Measurements from ENCODE around the gene RGS3.
"Not testable (repeated sequence)": the region's sequence is repeated elsewhere in the genome, so short reads cannot be mapped to it uniquely, and the experiment has no call there.

The RGS3 gene

GRCh38 chr9:113545068-113545467 is 81.5 kb downstream of the RGS3 start:
- Mint-ChIP-seq H3K4me1 (ENCODE audit: low read depth) (peaks cover 46% of the 10 kb centered on the region), H3K27me3 (no peaks in the 10 kb centered on the region), H3K27ac (no peak overlapping the region), H3K36me3 (ENCODE audit: low read depth) (peaks cover 74% of the 10 kb centered on the region), H3K4me3 (no peak overlapping the region), H3K9me3 (no peaks in the 10 kb centered on the region)

GRCh38 chr9:113546566-113546965 is 83.0 kb downstream of the RGS3 start:
- Mint-ChIP-seq H3K4me1 (ENCODE audit: low read depth) (peaks cover 44% of the 10 kb centered on the region), H3K9me3 (no peaks in the 10 kb centered on the region), H3K36me3 (ENCODE audit: low read depth) (peaks cover 64% of the 10 kb centered on the region), H3K4me3 (no peak overlapping the region), H3K27ac (peak overlapping the region; percentile 97), H3K27me3 (no peaks in the 10 kb centered on the region)

GRCh38 chr9:113547501-113547900 is 84.0 kb downstream of the RGS3 start:
- H3K27ac Mint-ChIP-seq: peak overlapping the region; percentile 97
- no peaks in the 10 kb centered on the region for H3K9me3 Mint-ChIP-seq
- no peaks in the 10 kb centered on the region for H3K27me3 Mint-ChIP-seq
- H3K4me3 Mint-ChIP-seq: peak overlapping the region; percentile 52
- peaks cover 55% of the 10 kb centered on the region for H3K36me3 Mint-ChIP-seq (ENCODE audit: low read depth)
- H3K4me1 Mint-ChIP-seq (ENCODE audit: low read depth): peaks cover 44% of the 10 kb centered on the region

- H3K27ac Mint-ChIP-seq: peak overlapping the region; percentile 97
- H3K4me1 Mint-ChIP-seq (ENCODE audit: low read depth): peaks cover 40% of the 10 kb centered on the region
- peak overlapping the region; percentile 52 for H3K4me3 Mint-ChIP-seq
- H3K27me3 Mint-ChIP-seq: no peaks in the 10 kb centered on the region
- no peaks in the 10 kb centered on the region for H3K9me3 Mint-ChIP-seq
- H3K36me3 Mint-ChIP-seq (ENCODE audit: low read depth): peaks cover 55% of the 10 kb centered on the region
These were observed 84.9 kb downstream of the RGS3 start for GRCh38 chr9:113548221-113549041.

- H3K27me3 Mint-ChIP-seq, H3K4me3 Mint-ChIP-seq, H3K9me3 Mint-ChIP-seq: not testable (repeated sequence)
- peak overlapping the region; percentile 31 for H3K27ac Mint-ChIP-seq
- peaks cover 50% of the 10 kb centered on the region for H3K4me1 Mint-ChIP-seq (ENCODE audit: low read depth)
- peaks cover 49% of the 10 kb centered on the region for H3K36me3 Mint-ChIP-seq (ENCODE audit: low read depth)
These were observed 86.4 kb downstream of the RGS3 start for GRCh38 chr9:113549892-113550291.

GRCh38 chr9:113556877-113557593 is 93.5 kb downstream of the RGS3 start:
- H3K4me3 Mint-ChIP-seq: no peak overlapping the region
- H3K27ac Mint-ChIP-seq: peak overlapping the region; percentile 91
- no peaks in the 10 kb centered on the region for H3K27me3 Mint-ChIP-seq
- no peaks in the 10 kb centered on the region for H3K9me3 Mint-ChIP-seq
- peaks cover 55% of the 10 kb centered on the region for H3K4me1 Mint-ChIP-seq (ENCODE audit: low read depth)
- H3K36me3 Mint-ChIP-seq (ENCODE audit: low read depth): peaks cover 9% of the 10 kb centered on the region

GRCh38 chr9:113558632-113559502 is 95.3 kb downstream of the RGS3 start:
- peaks cover 6% of the 10 kb centered on the region for H3K36me3 Mint-ChIP-seq (ENCODE audit: low read depth)
- no peak overlapping the region for H3K27ac Mint-ChIP-seq
- H3K9me3 Mint-ChIP-seq: no peaks in the 10 kb centered on the region
- H3K4me1 Mint-ChIP-seq (ENCODE audit: low read depth): peaks cover 56% of the 10 kb centered on the region
- no peaks in the 10 kb centered on the region for H3K27me3 Mint-ChIP-seq
- no peak overlapping the region for H3K4me3 Mint-ChIP-seq

GRCh38 chr9:113559834-113560800 is 96.6 kb downstream of the RGS3 start:
- Mint-ChIP-seq H3K4me3 (no peak overlapping the region), H3K27ac (peak overlapping the region; percentile 26), H3K36me3 (ENCODE audit: low read depth) (peaks cover under 1% of the 10 kb centered on the region), H3K9me3 (no peaks in the 10 kb centered on the region), H3K27me3 (no peaks in the 10 kb centered on the region), H3K4me1 (ENCODE audit: low read depth) (peaks cover 51% of the 10 kb centered on the region)

- no peaks in the 10 kb centered on the region for H3K36me3 Mint-ChIP-seq (ENCODE audit: low read depth)
- no peaks in the 10 kb centered on the region for H3K9me3 Mint-ChIP-seq
- H3K4me3 Mint-ChIP-seq: no peak overlapping the region
- no peaks in the 10 kb centered on the region for H3K27me3 Mint-ChIP-seq
- H3K27ac Mint-ChIP-seq: no peak overlapping the region
- peaks cover 35% of the 10 kb centered on the region for H3K4me1 Mint-ChIP-seq (ENCODE audit: low read depth)
These were observed 99.3 kb downstream of the RGS3 start for GRCh38 chr9:113562653-113563381.

GRCh38 chr9:113563826-113564497 is 100.4 kb downstream of the RGS3 start:
- peak overlapping the region; percentile 51 for H3K27ac Mint-ChIP-seq
- H3K27me3 Mint-ChIP-seq: no peaks in the 10 kb centered on the region
- no peak overlapping the region for H3K4me3 Mint-ChIP-seq
- no peaks in the 10 kb centered on the region for H3K9me3 Mint-ChIP-seq
- H3K36me3 Mint-ChIP-seq (ENCODE audit: low read depth): no peaks in the 10 kb centered on the region
- H3K4me1 Mint-ChIP-seq (ENCODE audit: low read depth): peaks cover 27% of the 10 kb centered on the region

- no peak overlapping the region for H3K27ac Mint-ChIP-seq
- no peaks in the 10 kb centered on the region for H3K9me3 Mint-ChIP-seq
- H3K27me3 Mint-ChIP-seq: no peaks in the 10 kb centered on the region
- peaks cover 23% of the 10 kb centered on the region for H3K4me1 Mint-ChIP-seq (ENCODE audit: low read depth)
- no peaks in the 10 kb centered on the region for H3K36me3 Mint-ChIP-seq (ENCODE audit: low read depth)
- H3K4me3 Mint-ChIP-seq: no peak overlapping the region
These were observed 101.1 kb downstream of the RGS3 start for GRCh38 chr9:113564498-113565237.

- Mint-ChIP-seq H3K27ac (no peak overlapping the region), H3K27me3 (no peaks in the 10 kb centered on the region), H3K4me3 (no peak overlapping the region), H3K36me3 (ENCODE audit: low read depth) (peaks cover 4% of the 10 kb centered on the region), H3K4me1 (ENCODE audit: low read depth) (peaks cover 24% of the 10 kb centered on the region), H3K9me3 (no peaks in the 10 kb centered on the region)
These were observed 102.6 kb downstream of the RGS3 start for GRCh38 chr9:113566016-113566711.

All from stimulated activated naive CD8-positive, alpha-beta T cell treated with anti-CD3 and anti-CD28 coated beads, Interleukin-15, Interleukin-2, amounts not matched to agents 100 ng/mL and 50 ng/mL, for 24 hours (primary cell).